ENCODE measurements around the gene NRL.

- TF ChIP-seq CTCF (conservative IDR thresholded peaks at IDR 0.05; ENCODE audit: low read length) (no peak), EZH2phosphoT487 (IDR thresholded peaks at IDR 0.05; ENCODE audit: borderline replicate concordance) (no peak)
Observed at GRCh38 chr14:24136684-24137528, 22.2 kb upstream of the NRL start.
